Measurements from ENCODE around the gene USP13.

GRCh38 chr3:179811321-179812095 is 158.7 kb downstream of the USP13 start:
- peak; percentile 62 for TF ChIP-seq CTCF (IDR thresholded peaks at IDR 0.05; ENCODE audit: low read depth, low read length)
- no peak for TF ChIP-seq POLR2A (IDR thresholded peaks at IDR 0.05; ENCODE audit: extremely low read depth, insufficient read length)

Data from NB4 (cell line).